CD4-positive, alpha-beta memory T cell (primary cell): ENCODE data around the gene DUOX1. TPM values are rescaled to one million over a fixed set of nuclear protein-coding genes. Genes with fewer than 3 reads are reported as not detected.

ENCODE experiments used
- CTCF ChIA-PET: fragments of 350-600 bp; sonication (Branson Sonifier 250); formaldehyde crosslinking; loops from one replicate; lab custom pipeline; 2021; ENCODE audit warnings: inconsistent platforms; ENCODE audit not compliant: partially characterized antibody; lab: Charles Lee
- POLR2A ChIA-PET: fragments of 350-600 bp; sonication (Branson Sonifier 250); formaldehyde crosslinking; loops from one replicate; lab custom pipeline; 2021; ENCODE audit not compliant: partially characterized antibody; lab: Charles Lee
- DNase-seq, 5 donors: peaks; one replicate each; pipeline versions ENCODE4 v3.0.0 to v3.0.0-alpha.2; 2020 to 2022; ENCODE audit warnings: mixed read lengths in 1 of 5
- H3K27ac ChIP-seq: one replicate; pipeline ENCODE4 v1.7.0; 2013; ENCODE audit warnings: low read depth, low read length
- H3K27me3 ChIP-seq: 2 replicates; pipeline ENCODE4 v1.7.0; 2013; ENCODE audit warnings: mild to moderate bottlenecking, low read length, moderate library complexity; ENCODE audit not compliant: insufficient read depth
- H3K36me3 ChIP-seq: 2 replicates; pipeline ENCODE4 v1.7.0; 2013; ENCODE audit warnings: mild to moderate bottlenecking, low read length, moderate library complexity; ENCODE audit not compliant: insufficient read depth
- H3K4me1 ChIP-seq: 2 replicates; pipeline ENCODE4 v1.7.0; 2013; ENCODE audit warnings: mild to moderate bottlenecking, low read length, moderate library complexity; ENCODE audit not compliant: insufficient read depth
- H3K4me3 ChIP-seq, 2 donors: one replicate each; pipeline ENCODE4 v1.7.0; 2013; ENCODE audit warnings: low read length in 2 of 2, mild to moderate bottlenecking in 1 of 2
- H3K9me3 ChIP-seq, 2 donors: one replicate each; pipeline ENCODE4 v1.7.0; 2013; ENCODE audit warnings: low read length in 2 of 2, control low read depth in 1 of 2; ENCODE audit not compliant: control insufficient read depth in 1 of 2
- H3K27ac Mint-ChIP-seq, 7 donors: one replicate each; pipeline ENCODE4 v1.8.0; 2020 to 2021; ENCODE audit warnings: mixed read lengths in 7 of 7, mild to moderate bottlenecking in 6 of 7, inconsistent platforms in 3 of 7, moderate library complexity in 3 of 7
- H3K27me3 Mint-ChIP-seq, 2 donors: one replicate each; pipeline ENCODE4 v1.8.0; 2020 to 2021; ENCODE audit warnings: mixed read lengths in 2 of 2
- H3K36me3 Mint-ChIP-seq, 2 donors: one replicate each; pipeline ENCODE4 v1.8.0; 2020 to 2021; ENCODE audit warnings: mixed read lengths in 2 of 2, inconsistent platforms in 1 of 2, mild to moderate bottlenecking in 1 of 2
- H3K4me1 Mint-ChIP-seq, 4 donors: one replicate each; pipeline ENCODE4 v1.8.0; 2020 to 2021; ENCODE audit warnings: mixed read lengths in 4 of 4, mild to moderate bottlenecking in 1 of 4
- H3K4me3 Mint-ChIP-seq, 8 donors: one replicate each; pipeline ENCODE4 v1.8.0; 2020 to 2021; ENCODE audit warnings: mixed read lengths in 8 of 8, mild to moderate bottlenecking in 7 of 8, moderate library complexity in 6 of 8, inconsistent platforms in 3 of 8
- H3K9me3 Mint-ChIP-seq, 8 donors: one replicate each; pipeline ENCODE4 v1.8.0; 2020 to 2021; ENCODE audit warnings: mixed read lengths in 8 of 8, mild to moderate bottlenecking in 5 of 8, inconsistent platforms in 3 of 8, moderate library complexity in 1 of 8
- intact Hi-C: fragments of 100-400 bp; cut with micrococcal nuclease; formaldehyde crosslinking; loops from one replicate; pipeline ENCODE4 v1.15.1; 2023
- polyA plus RNA-seq, 2 donors: library from polyadenylated mRNA; unstranded; fragments of 300-500 nt; fragmentation: Illumina TruSeq; gene quantifications; one replicate each; pipeline ENCODE4 v1.2.3, GENCODE V29; 2021
- total RNA-seq, 2 experiments: library from RNA; stranded (reverse); gene quantifications; one replicate each; pipeline ENCODE4 v1.2.3, GENCODE V29; 2021

The DUOX1 gene
- total and polyA plus RNA-seq, 4 experiments from 2014 or later = 0.06 to 2.9 (median 0.19) TPM

DNA sequence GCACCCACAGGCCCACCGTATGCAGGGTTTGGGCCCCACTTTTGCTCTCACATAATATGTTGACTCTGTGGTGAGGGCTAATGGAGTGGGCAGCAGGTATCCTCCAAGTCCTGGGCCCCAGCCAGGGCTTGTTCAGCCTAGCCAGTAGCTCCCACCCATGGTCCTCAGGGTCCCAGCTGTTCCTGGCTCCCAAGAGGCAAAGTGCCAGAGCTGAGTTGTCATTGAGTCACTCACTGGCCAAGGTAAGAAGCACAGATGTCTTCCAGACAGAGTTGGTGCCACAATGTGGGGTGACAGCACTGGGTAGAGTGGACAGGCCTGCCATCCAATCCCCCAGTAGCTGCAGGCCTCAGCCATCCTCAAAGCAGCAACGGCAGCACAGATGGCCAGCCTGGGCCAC, 53.7 kb downstream of the DUOX1 start:
- Mint-ChIP-seq H3K9me3 (no peaks in the 10 kb centered on the region), H3K27me3 (no peaks in the 10 kb centered on the region), H3K4me3 (no peak overlapping the region), H3K4me1 (peaks cover 10 to 26% (median 18%) of the 10 kb centered on the region in 4 donors), H3K27ac (peak overlapping the region in 1 of 7 donors; percentile 63), H3K36me3 (peaks cover 0 to under 1% of the 10 kb centered on the region in 2 donors)
- H3K9me3 ChIP-seq = no peaks in the 10 kb centered on the region
- POLR2A ChIA-PET = interaction anchor here (15.6 kb wide), 1 partner anchor 16 kb away, joined by 201 read pairs; no protein-coding TSS in a partner anchor
- CTCF ChIA-PET = interaction anchor here (1.0 to 5.6 kb wide), 4 partner anchors 14 to 93 kb away, joined by 3 to 30 read pairs (median 12); no protein-coding TSS in a partner anchor
- H3K4me1 ChIP-seq = peaks cover 2% of the 10 kb centered on the region
- no peaks in the 10 kb centered on the region for H3K36me3 ChIP-seq
- H3K27me3 ChIP-seq = no peaks in the 10 kb centered on the region
- DNase-seq = peak in 1 of 5 donors; percentile 28
- H3K4me3 ChIP-seq = no peak overlapping the region
- intact Hi-C loops = no loop called here
- H3K27ac ChIP-seq = no peak overlapping the region

DNA sequence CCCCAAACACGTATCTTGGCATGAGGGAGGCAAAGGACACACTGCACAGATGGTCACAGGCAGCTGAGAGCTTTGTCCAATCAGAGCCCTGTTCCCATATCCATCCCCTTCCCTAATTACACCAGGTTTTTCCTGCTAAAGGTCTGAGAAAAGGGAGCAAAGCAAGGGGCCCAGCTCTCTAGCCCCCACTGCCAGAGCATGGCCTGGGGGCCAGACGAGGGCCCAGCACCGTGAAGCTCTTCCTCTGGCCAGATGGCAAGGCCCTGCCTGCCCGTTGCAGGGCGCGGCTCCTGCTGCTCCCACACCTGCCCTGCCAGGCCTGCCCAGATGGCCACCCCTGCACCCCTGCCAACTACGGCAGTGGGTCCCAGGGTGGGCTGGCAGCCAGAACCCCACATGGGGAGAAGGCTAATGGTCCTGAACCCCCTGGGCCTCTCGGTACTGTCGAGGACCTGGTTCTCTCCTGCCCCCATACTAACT, 54.8 kb downstream of the DUOX1 start:
- DNase-seq = no peak
- Histone ChIP-seq H3K27ac (no peak overlapping the region), H3K4me3 (no peak overlapping the region), H3K9me3 (no peaks in the 10 kb centered on the region), H3K4me1 (peaks cover 7% of the 10 kb centered on the region), H3K27me3 (no peaks in the 10 kb centered on the region), H3K36me3 (no peaks in the 10 kb centered on the region)
- Mint-ChIP-seq H3K4me1 (peaks cover 12 to 29% (median 20%) of the 10 kb centered on the region in 4 donors), H3K27me3 (no peaks in the 10 kb centered on the region), H3K36me3 (peaks cover 0 to 2% of the 10 kb centered on the region in 2 donors), H3K27ac (peak overlapping the region in 2 of 7 donors; percentile 4 to 42), H3K4me3 (no peak overlapping the region), H3K9me3 (no peaks in the 10 kb centered on the region)
- CTCF ChIA-PET = interaction anchor here (0.9 to 5.6 kb wide), 6 partner anchors 10 to 92 kb away, joined by 3 to 30 read pairs (median 6); no protein-coding TSS in a partner anchor
- POLR2A ChIA-PET = interaction anchor here (1.0 to 15.6 kb wide), 2 partner anchors 15 to 18 kb away, joined by 3 to 201 read pairs; no protein-coding TSS in a partner anchor
- intact Hi-C loops = loop anchor here (5.0 kb wide), 1 partner anchor 67 kb away; no protein-coding TSS in a partner anchor

DNA sequence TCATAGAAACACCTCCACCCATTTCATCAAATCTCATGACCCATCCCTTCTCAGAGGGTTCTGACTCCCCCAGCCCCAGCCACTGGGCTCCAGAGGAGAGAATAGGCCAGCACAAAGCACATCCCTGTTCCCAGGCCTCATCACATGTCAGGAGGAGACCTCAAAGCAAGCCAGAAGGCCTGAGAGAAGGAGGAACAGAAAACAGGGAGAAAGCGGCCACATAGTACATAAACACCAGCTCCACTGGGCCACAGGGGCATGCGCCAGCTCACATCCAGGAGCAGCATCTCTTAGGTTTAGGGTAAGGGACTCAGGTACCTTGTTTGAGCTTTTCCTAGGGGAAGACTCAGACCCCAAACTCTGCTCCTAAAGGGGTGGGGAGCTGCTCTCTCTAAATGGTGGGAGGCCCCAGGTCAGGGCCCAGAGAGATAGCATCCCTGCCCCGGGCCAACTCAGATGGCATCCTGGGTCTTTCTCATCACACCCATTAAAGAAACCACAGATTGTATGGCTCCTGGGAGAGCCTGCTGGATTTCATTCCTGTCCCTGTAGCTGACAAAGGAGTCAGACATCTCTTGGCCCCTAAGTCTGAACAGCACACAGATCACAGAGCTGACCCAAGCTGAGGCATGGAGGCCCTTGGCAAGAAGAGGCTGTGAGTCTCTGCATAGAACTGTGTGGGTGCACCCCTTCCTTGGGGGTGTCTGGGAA, 55.4 kb downstream of the DUOX1 start:
- peaks cover 0 to 2% of the 10 kb centered on the region in 2 donors for H3K36me3 Mint-ChIP-seq
- intact Hi-C loops = loop anchor here (5.0 kb wide), 1 partner anchor 68 kb away; no protein-coding TSS in a partner anchor

DNA sequence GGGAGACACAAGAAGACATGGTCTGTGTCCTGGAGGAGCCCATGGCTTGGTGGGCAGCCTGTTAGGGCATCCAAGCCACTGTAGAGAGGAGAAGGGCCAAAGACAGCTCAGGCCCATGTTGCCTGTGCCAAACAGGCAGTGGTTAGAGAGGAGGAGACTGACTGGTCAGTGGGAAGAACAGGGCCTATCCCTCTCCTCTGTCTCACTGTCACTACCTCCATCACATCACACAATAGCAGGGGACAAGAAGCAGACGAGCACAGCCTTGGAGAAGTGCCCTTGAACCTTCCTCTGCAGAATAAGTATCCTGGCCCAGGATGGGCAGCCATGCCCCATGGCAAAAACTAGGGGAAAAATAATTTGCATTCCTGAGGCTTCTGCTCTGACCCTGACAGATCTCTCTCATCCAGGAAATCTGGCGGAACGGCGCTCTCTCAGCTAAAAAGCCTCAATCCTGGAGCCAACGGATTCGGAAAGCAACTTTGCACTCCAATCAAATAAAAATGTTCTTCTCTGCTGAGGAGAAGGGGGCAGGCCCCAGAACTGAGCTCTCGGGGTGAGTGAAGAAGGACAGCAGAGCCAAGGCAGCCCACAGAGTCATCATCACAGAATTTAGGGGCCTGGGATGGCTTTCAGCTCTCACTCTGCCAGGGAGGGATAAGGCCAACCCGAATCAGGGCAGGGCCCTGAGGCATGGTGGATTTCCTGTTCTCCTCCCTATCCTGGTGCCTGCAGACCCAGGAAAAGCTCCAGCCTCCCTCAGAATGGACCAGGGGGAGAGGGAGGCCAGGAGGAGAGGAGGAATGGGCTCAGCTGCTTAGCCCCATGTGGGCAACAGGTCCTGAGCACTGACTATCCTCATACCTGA, 56.3 kb downstream of the DUOX1 start:
- ChIA-PET POLR2A (interaction anchor here (1.1 to 15.6 kb wide), 2 partner anchors 14 to 19 kb away, joined by 4 to 201 read pairs; no protein-coding TSS in a partner anchor), CTCF (interaction anchor here (1.4 to 5.6 kb wide), 4 partner anchors 9 to 18 kb away, joined by 4 to 30 read pairs (median 18); no protein-coding TSS in a partner anchor)
- peaks cover 7% of the 10 kb centered on the region for H3K4me1 ChIP-seq
- Mint-ChIP-seq H3K36me3 (peaks cover 0 to 2% of the 10 kb centered on the region in 2 donors), H3K9me3 (no peaks in the 10 kb centered on the region), H3K4me1 (peaks cover 9 to 23% (median 13%) of the 10 kb centered on the region in 4 donors), H3K27ac (peak overlapping the region; percentile 25 to 83 (median 76)), H3K27me3 (no peaks in the 10 kb centered on the region), H3K4me3 (peak overlapping the region; percentile 70 to 89 (median 85))
- no peaks in the 10 kb centered on the region for H3K27me3 ChIP-seq
- intact Hi-C loops = loop anchor here (5.0 kb wide), 1 partner anchor 69 kb away; no protein-coding TSS in a partner anchor
- no peaks in the 10 kb centered on the region for H3K9me3 ChIP-seq
- peak in 1 of 5 donors; percentile 22 for DNase-seq
- no peak overlapping the region for H3K4me3 ChIP-seq
- no peaks in the 10 kb centered on the region for H3K36me3 ChIP-seq
- H3K27ac ChIP-seq = no peak overlapping the region

More for the DNA sequence above, 55.4 kb downstream of the DUOX1 start:
- CTCF ChIA-PET = interaction anchor here (1.4 to 5.6 kb wide), 5 partner anchors 8 to 19 kb away, joined by 4 to 30 read pairs (median 17); no protein-coding TSS in a partner anchor
- Mint-ChIP-seq H3K27me3 (no peaks in the 10 kb centered on the region), H3K4me3 (peak overlapping the region in 4 of 8 donors; percentile 35 to 81 (median 74)), H3K27ac (peak overlapping the region in 5 of 7 donors; percentile 19 to 80 (median 60)), H3K4me1 (peaks cover 11 to 28% (median 17%) of the 10 kb centered on the region in 4 donors), H3K9me3 (no peaks in the 10 kb centered on the region)
- H3K4me3 ChIP-seq = no peak overlapping the region
- H3K36me3 ChIP-seq = no peaks in the 10 kb centered on the region
- no peaks in the 10 kb centered on the region for H3K27me3 ChIP-seq
- POLR2A ChIA-PET = interaction anchor here (1.0 to 15.6 kb wide), 2 partner anchors 15 to 19 kb away, joined by 3 to 201 read pairs; no protein-coding TSS in a partner anchor
- H3K9me3 ChIP-seq = no peaks in the 10 kb centered on the region
- H3K27ac ChIP-seq = no peak overlapping the region
- peaks cover 7% of the 10 kb centered on the region for H3K4me1 ChIP-seq
- no peak for DNase-seq

DNA sequence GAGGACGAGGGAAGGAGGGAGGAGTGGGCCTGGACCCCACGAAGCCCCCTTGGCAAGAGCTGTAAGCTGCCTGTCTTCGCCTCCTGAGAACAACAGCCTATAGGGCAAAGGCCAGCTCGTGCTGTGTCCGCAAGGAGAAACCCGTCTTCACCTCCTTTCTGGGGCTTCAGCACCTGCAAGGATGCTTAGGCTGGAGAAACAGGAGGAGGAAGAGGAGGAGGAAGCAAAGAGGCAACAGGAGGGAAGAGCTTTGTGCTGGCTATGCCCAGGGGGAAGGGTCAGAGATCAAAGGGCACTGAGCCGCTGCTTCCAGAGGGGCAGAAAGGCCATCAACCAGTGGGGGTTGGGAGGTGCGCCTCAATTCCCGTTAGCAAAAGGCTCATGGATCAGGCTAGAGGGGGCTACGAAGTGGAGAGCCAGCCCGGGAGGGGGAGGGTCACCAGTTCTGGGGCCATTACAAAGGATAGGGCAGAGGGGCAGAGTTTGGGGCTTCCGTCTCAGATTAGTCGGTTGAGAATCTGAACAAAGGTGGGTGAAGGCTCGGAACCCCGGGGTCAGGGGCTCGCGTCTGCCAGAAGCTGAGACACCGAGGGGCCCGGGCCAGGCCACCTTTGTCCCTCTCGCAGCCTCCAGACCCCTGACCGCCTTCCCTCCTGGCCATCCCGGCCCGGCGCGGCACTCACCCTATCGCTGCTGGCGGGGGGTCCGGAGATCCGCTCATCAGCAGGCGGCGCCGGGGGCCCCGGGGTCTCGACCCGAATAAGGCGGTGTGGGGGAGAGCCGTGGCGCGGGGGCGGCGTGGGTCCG, 57.2 kb downstream of the DUOX1 start:
- POLR2A ChIA-PET = interaction anchor here (1.1 to 15.6 kb wide), 3 partner anchors 13 to 20 kb away, joined by 4 to 201 read pairs (median 7); no protein-coding TSS in a partner anchor
- CTCF ChIA-PET = interaction anchor here (0.7 to 5.6 kb wide), 7 partner anchors 10 to 90 kb away, joined by 3 to 30 read pairs (median 4); no protein-coding TSS in a partner anchor

GRCh38 chr15:45187578-45187893, 57.7 kb downstream of the DUOX1 start:
- Mint-ChIP-seq H3K36me3 (peaks cover 0 to 2% of the 10 kb centered on the region in 2 donors), H3K27me3 (no peaks in the 10 kb centered on the region), H3K9me3 (no peaks in the 10 kb centered on the region), H3K4me1 (peaks cover 9 to 23% (median 13%) of the 10 kb centered on the region in 4 donors), H3K27ac (no peak overlapping the region), H3K4me3 (no peak overlapping the region)
- Histone ChIP-seq H3K27me3 (no peaks in the 10 kb centered on the region), H3K4me3 (no peak overlapping the region), H3K9me3 (no peaks in the 10 kb centered on the region), H3K36me3 (no peaks in the 10 kb centered on the region), H3K4me1 (peaks cover 7% of the 10 kb centered on the region), H3K27ac (no peak overlapping the region)
- POLR2A ChIA-PET = interaction anchor here (0.6 to 15.6 kb wide), 4 partner anchors 12 to 969 kb away, joined by 3 to 201 read pairs (median 5); partner anchors contain the start of gene BLOC1S6
- intact Hi-C loops = loop anchor here (5.0 kb wide), 1 partner anchor 70 kb away; no protein-coding TSS in a partner anchor
- CTCF ChIA-PET = interaction anchor here (1.1 to 5.6 kb wide), 6 partner anchors 8 to 89 kb away, joined by 3 to 30 read pairs (median 11); no protein-coding TSS in a partner anchor
- no peak for DNase-seq

More for the DNA sequence above, 57.2 kb downstream of the DUOX1 start:
- Mint-ChIP-seq H3K4me1 (peaks cover 9 to 23% (median 13%) of the 10 kb centered on the region in 4 donors), H3K27ac (peak overlapping the region in 6 of 7 donors; percentile 67 to 92 (median 78)), H3K4me3 (peak overlapping the region; percentile 70 to 89 (median 85)), H3K36me3 (peaks cover 0 to 2% of the 10 kb centered on the region in 2 donors), H3K9me3 (no peaks in the 10 kb centered on the region), H3K27me3 (no peaks in the 10 kb centered on the region)
- no peak overlapping the region for H3K27ac ChIP-seq
- intact Hi-C loops = loop anchor here (5.0 kb wide), 1 partner anchor 70 kb away; no protein-coding TSS in a partner anchor
- H3K9me3 ChIP-seq = no peaks in the 10 kb centered on the region
- no peaks in the 10 kb centered on the region for H3K36me3 ChIP-seq
- peaks cover 7% of the 10 kb centered on the region for H3K4me1 ChIP-seq
- H3K4me3 ChIP-seq = no peak overlapping the region
- H3K27me3 ChIP-seq = no peaks in the 10 kb centered on the region
- no peak for DNase-seq
